ENCODE measurements around the gene ZNF500. TPM values are rescaled to one million over a fixed set of nuclear protein-coding genes. Genes with fewer than 3 reads are reported as not detected.

ZNF500 gene
- polyA plus RNA-seq, 1 of the 3 experiments (the other 2 are of a cell fraction): 6.3 TPM

- H3K27me3 ChIP-seq (ENCODE audit: insufficient read depth): no peaks in the 10 kb centered on the region
- H3K4me2 ChIP-seq: no peak overlapping the region
- H4K20me1 ChIP-seq (ENCODE audit: insufficient read depth): no peaks in the 10 kb centered on the region
- no peak overlapping the region for H2AFZ ChIP-seq (ENCODE audit: low read depth)
- no peak for DNase-seq
- 0 out of 2 replicates have a peak, but pooled peaks cover 7% of the 10 kb centered on the region for H3K79me2 ChIP-seq (ENCODE audit: insufficient read depth)
- H3K4me1 ChIP-seq (ENCODE audit: control insufficient read depth in 1 of 2, insufficient read depth in 2 of 2, low read depth in 1 of 2, low read length in 1 of 2): peaks cover 0 to 18% of the 10 kb centered on the region in 2 experiments; a peak in 3 of 4 replicates
- H3K9me2 ChIP-seq: no peaks in the 10 kb centered on the region
- no peak overlapping the region for H3K27ac ChIP-seq (ENCODE audit: low read depth in 2 of 2, low read length in 1 of 2)
- no peaks in the 10 kb centered on the region for H3K9me3 ChIP-seq
- WGBS (ENCODE audit: low lambda C conversion rate): 95% methylated on average over 22 of the region's 26 CpGs
- H3K36me3 ChIP-seq (replicated peaks in 1 of 2; ENCODE audit: control insufficient read depth in 1 of 2, insufficient read depth in 2 of 2, low read length in 1 of 2): peaks cover 14 to 24% of the 10 kb centered on the region in 2 experiments
- POLR2A ChIA-PET: interaction anchor here (1.7 kb wide), 1 partner anchor 16 kb away, joined by 4 read pairs; the partner anchor contains the start of gene SEPTIN12
- H3K4me3 ChIP-seq (ENCODE audit: low read depth in 2 of 2, low read length in 1 of 2): no peak overlapping the region
- CTCF ChIA-PET: interaction anchor here (1.0 kb wide), 1 partner anchor 16 kb away, joined by 3 read pairs; the partner anchor contains the start of gene SEPTIN12
- H3K9ac ChIP-seq: no peak overlapping the region
- H3F3A ChIP-seq (replicated peaks; ENCODE audit: insufficient read depth): peaks cover 15% of the 10 kb centered on the region
- TF ChIP-seq JUND (IDR thresholded peaks at IDR 0.05) (no peak), CHD2 (IDR thresholded peaks at IDR 0.05; ENCODE audit: low read length, partially characterized antibody) (no peak), USF2 (IDR thresholded peaks at IDR 0.05; ENCODE audit: borderline replicate concordance, low read depth, low read length) (no peak), POLR2AphosphoS5 (IDR thresholded peaks at IDR 0.05; ENCODE audit: low read depth, low read length) (no peak), GATA2 (CRISPR knock-in tag; IDR thresholded peaks at IDR 0.05) (no peak), NFIC (IDR thresholded peaks at IDR 0.05; ENCODE audit: borderline replicate concordance) (no peak), YY1 (IDR thresholded peaks at IDR 0.05; ENCODE audit: low read depth) (no peak), RXRA (IDR thresholded peaks at IDR 0.05; ENCODE audit: borderline replicate concordance, low read depth) (no peak), REST (IDR thresholded peaks at IDR 0.05; ENCODE audit: low read depth, low read length) (no peak), FOSL2 (IDR thresholded peaks at IDR 0.05; ENCODE audit: borderline replicate concordance, low read depth) (no peak), RAD21 (IDR thresholded peaks at IDR 0.05; ENCODE audit: low read length) (no peak), NRF1 (IDR thresholded peaks at IDR 0.05; ENCODE audit: low read depth, low read length) (no peak), GABPA (IDR thresholded peaks at IDR 0.05; ENCODE audit: low read depth) (no peak), MAX (IDR thresholded peaks at IDR 0.05; ENCODE audit: low read depth) (no peak), FOXJ3 (CRISPR knock-in tag; IDR thresholded peaks at IDR 0.05) (no peak), PBX3 (IDR thresholded peaks at IDR 0.05) (no peak)
- TF ChIP-seq, protein P1, sequence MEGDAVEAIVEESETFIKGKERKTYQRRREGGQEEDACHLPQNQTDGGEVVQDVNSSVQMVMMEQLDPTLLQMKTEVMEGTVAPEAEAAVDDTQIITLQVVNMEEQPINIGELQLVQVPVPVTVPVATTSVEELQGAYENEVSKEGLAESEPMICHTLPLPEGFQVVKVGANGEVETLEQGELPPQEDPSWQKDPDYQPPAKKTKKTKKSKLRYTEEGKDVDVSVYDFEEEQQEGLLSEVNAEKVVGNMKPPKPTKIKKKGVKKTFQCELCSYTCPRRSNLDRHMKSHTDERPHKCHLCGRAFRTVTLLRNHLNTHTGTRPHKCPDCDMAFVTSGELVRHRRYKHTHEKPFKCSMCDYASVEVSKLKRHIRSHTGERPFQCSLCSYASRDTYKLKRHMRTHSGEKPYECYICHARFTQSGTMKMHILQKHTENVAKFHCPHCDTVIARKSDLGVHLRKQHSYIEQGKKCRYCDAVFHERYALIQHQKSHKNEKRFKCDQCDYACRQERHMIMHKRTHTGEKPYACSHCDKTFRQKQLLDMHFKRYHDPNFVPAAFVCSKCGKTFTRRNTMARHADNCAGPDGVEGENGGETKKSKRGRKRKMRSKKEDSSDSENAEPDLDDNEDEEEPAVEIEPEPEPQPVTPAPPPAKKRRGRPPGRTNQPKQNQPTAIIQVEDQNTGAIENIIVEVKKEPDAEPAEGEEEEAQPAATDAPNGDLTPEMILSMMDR (IDR thresholded peaks at IDR 0.05): no peak
- TF ChIP-seq, protein P2, sequence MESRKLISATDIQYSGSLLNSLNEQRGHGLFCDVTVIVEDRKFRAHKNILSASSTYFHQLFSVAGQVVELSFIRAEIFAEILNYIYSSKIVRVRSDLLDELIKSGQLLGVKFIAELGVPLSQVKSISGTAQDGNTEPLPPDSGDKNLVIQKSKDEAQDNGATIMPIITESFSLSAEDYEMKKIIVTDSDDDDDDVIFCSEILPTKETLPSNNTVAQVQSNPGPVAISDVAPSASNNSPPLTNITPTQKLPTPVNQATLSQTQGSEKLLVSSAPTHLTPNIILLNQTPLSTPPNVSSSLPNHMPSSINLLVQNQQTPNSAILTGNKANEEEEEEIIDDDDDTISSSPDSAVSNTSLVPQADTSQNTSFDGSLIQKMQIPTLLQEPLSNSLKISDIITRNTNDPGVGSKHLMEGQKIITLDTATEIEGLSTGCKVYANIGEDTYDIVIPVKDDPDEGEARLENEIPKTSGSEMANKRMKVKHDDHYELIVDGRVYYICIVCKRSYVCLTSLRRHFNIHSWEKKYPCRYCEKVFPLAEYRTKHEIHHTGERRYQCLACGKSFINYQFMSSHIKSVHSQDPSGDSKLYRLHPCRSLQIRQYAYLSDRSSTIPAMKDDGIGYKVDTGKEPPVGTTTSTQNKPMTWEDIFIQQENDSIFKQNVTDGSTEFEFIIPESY (IDR thresholded peaks at IDR 0.05; ENCODE audit: borderline replicate concordance, low read depth): no peak
Observed at GRCh38 chr16:4803898-4804762, 37.2 kb upstream of the ZNF500 start.

All from SK-N-SH (cell line).